Activated T-helper 1 cell treated with anti-CD3 and anti-CD28 coated beads, Interleukin-2, amount 50 U/mL, for 16 hours (primary cell): ENCODE data around the gene SLAIN1.

Experiments
- DNase-seq, 2 donors: peaks; one replicate each; pipeline ENCODE4 v3.0.0-alpha.2; 2020; ENCODE audit warnings: low read depth in 1 of 2, low spot score in 1 of 2

The SLAIN1 gene

DNA sequence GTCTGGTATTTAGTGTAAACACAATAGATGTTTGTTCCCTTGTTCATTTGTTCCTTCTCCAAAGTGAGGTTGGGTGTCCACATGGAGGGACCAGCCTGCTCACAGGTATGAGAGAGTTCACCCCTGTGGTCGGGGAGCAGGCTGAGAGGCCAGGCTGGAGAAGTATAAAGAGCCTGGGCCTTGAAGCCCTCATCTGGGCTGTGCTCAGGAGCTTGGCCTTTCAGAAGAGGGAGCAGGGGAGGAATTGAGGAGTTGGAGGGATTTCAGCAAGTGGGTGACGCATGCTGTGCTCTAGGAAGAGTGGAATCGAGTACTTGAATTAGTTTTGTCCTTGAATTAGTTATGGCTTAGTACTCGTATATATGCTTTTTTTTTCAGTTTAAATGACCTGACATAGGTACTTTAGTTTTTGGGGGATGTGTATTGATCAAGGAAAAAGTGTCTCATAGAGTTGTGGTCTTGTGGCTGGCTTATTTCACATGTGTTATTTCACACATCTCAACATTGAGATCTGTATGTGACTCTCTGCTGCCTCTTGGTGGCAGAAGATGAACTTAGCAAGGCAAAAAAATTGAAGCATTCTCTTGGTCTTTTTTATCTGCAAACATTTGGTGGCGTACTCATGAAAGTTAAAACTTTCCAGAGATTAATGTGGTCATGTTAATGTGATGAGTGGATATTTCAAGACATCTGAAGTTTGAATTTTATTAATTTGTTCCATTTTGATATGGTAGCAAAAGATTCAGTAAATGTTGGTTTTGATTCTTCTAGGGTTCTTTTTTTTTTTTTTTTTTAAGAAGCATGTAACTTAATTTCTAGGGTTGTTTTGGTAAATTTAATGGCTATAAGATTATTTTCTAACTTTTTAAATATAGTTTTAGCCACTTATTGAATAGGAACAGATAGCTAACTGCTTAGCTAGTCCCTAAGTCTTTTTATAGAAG lies 54.3 kb downstream of the SLAIN1 start:
- DNase-seq, result no peak

DNA sequence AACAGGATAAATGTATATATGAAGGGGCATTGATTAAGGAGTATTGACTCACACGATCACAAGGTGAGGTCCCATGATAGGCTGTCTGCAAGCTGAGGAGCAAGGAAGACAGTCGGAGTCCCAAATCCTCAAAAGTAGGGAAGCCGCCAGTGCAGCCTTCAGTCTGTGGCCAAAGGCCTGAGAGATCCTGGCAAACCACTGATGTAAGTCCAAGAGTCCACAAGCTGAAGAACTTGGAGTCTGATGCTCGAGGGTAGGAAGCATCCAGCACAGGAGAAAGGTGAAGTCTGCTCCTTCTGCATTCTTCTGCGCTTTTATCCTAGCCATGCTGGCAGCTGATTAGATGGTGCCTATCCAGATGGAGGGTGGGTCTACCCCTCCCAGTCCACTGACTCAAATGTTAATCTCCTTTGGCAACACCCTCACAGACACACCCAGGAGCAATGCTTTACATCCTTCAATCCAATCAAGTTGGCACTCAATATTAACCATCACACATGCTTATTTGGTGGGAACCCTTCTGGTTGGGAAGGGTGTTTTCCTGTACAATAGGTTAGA lies 55.1 kb downstream of the SLAIN1 start:
- no peak for DNase-seq

DNA sequence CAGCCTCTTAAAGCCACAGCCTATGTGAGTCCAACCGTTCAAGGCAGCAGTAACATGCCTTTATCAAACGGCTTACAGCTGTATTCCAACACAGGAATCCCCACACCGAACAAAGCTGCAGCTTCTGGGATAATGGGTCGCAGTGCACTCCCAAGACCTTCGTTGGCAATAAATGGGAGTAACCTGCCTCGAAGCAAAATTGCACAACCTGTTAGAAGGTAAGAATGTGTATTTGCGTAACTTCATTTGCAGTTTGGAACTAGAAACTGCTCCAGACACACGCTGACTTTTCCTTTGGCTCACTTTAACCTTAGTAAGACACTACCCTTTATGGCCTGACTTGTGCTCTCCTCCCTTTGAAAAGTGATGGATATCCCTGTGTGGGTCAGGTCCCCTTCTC lies 63.4 kb downstream of the SLAIN1 start:
- DNase-seq, result no peak

DNA sequence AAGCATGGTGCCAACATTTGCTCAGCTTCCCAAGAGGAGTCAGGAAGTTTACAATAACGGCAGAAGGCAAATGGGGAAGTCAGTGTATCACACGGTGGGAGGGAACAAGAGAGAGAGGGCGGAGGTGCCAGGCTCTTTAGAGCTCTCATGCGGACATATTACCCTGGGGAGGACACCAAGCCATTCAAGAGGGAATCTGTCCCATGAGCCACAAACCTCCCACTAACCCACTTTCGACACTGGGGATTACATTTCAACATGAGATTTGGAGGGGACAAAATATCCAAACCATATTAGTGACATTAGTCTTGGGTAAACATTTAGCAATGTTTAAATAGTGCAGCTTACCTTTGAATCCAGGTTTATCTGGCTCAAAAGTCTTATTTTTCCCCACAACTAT lies 69.9 kb downstream of the SLAIN1 start:
- no peak for DNase-seq

DNA sequence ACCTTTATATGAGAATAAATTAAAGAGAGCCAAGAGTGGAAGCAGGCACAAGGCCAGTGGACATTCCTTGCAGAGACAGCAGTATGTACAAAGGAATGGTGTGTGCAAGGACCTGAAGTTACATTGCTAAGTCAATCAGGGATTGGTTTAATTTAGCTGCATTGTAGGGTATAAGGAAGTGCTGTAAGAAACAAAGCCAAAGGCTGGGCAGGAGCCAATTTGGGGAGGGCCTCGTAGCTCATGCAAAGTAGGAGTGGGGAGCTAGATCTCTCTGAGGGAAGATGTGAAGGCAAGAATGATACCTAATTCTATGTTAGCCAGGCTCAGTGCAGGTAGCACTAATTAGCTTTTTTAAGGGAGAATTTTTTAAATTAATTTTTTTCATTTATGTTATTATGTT lies 76.7 kb downstream of the SLAIN1 start:
- no peak for DNase-seq

DNA sequence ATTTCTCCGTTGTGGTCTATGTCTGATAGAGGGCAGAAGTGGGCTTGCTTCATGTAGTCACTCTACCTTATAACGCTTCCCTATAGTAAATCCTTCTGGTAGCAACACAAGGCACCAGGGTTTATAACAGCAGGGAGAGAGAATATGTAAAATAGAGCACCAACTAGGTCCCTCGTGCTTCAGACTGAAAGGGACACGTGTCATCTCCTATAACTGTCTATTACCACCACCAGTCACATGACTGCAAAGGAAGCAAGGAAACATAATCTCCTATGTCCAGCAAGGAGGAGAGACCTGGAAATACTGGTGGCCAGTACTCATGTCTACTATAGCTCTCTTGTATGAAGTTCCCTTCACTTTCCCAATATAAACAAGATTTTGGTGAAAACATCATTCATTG lies 79.2 kb downstream of the SLAIN1 start:
- no peak for DNase-seq

DNA sequence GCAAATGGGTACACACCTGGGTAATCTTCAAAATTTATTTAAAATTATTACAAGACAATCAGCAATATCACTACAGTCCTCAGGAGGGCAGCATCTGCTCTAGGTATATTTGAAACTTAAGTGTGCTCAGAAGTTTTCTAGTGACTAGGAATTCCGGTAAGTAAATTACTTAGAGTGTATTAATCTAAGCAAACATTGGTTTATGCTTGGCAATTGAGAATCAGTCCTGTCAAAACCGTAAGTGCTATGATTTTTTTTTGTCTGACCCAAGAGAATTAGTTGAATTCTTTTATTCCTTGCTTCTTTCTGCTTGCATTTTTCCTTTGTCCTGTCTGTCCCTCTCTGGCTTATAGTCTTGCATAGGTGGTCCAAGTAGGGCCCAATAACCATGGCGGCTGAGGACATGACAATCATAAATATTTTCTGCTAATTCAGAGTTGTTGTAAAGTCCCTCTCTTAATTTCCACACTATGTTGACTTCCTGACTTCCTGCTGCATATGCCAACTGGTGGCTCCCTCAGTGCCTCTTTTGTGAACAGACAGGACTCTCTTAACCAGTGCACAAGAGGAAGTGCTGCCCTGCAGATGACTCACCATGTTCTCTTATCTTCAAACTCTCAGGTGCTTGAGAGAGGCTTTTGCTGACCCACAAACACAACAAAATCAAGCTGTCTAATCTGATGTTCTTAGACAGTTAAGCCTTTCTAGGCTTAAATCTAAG lies 82.2 kb downstream of the SLAIN1 start:
- DNase-seq, result no peak

DNA sequence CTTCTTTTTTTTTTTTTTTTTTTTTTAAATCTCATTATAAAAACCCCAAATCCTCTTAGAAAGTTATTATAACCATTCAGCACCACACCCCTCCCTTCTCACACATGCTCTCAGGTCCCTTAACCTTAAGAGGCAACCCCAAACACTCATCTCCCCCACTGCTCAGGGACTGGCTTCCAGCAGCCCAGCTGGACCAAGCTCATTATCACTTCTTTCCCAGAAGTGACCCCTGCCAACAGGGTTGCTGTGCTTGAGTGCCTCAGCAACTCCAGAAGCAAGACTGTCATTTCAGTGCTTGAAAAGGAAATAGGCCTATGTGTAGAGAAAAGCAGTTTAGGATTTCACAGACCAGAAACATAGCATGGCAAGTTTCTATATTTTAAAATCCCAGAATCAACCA lies 84.3 kb downstream of the SLAIN1 start:
- DNase-seq, result no peak

DNA sequence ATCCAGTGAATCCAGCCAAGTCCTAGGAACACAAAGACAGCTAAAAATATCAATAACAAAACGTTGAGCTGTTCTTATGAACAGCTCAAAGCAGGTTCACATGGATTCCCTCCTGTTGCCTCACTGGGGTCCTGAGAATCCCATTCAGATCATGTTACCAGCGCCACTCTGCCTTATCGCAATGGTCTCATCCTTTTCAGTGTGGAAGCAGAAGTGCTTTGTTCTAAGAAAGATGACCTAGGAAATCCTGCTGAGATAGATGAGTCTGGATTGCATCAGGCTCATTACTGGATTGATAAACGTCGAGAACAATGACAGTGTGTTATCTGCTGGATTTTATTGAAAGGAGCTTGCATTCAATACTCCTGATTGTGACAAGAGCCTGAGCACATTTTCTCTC lies 87.0 kb downstream of the SLAIN1 start:
- DNase-seq, result no peak

DNA sequence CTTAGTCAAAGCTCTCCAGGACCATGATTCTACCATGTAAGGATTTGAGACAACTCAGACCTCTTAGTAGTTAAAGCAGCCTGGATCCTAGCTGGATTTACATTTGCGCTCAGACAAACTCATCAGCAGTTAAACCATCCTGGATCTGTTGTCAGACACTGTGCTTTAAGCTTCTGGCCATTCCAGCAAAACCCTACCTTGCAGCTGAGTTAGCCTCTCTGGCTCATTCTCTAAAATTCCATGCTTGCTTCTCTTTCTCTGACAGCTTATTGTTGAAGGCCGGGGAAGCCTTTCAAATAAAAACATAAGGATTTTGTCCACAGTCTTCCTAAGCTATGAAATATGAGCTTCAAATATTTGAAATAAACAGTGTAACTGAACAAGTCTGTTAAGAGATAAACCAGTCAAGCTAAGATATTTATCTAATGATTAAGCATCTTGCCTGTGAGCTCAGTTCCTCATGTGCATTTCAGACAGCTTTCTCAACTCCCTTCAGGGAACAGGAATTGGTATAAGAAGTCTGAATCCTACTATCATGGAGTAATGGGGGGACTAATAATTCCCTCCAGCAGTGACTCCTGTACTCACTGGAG lies 89.3 kb downstream of the SLAIN1 start:
- DNase-seq, result no peak

DNA sequence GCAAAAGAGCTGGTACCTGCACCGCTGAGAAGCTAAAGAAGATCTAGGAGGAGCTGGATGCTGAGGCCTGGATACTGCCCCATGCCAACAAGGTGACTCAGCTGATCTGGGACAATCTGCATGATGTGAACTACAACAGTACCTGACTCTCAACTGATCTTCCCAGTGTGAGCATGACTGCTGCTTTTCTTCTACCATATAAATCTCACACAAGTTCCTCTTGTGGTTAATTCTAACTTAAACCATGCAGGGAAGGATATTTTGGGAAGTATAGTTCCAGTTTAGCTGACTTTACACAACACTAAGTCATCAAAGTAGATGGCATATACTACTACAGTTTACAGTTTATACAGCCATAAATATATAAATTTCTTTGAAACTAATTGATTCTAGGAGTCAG lies 91.9 kb downstream of the SLAIN1 start:
- DNase-seq, result no peak

DNA sequence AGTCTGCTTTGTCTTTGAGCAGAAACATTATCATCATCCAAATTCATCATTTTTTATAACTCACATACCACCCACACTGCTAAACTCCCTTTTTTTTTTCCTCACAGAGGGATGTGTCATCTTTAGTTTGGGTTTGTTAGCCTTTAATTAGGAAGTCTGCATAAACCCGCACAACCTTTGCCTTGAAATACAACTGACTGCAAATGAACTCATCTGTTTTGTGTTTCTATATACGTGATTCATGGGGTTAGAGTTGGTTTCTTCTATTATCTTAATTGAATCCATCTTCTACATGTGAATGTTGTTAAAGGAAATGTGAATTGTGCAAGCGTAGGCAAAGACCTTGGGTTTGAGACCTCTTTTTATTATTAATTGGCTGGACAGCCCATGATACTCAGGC lies 102.7 kb downstream of the SLAIN1 start:
- DNase-seq, result no peak

DNA sequence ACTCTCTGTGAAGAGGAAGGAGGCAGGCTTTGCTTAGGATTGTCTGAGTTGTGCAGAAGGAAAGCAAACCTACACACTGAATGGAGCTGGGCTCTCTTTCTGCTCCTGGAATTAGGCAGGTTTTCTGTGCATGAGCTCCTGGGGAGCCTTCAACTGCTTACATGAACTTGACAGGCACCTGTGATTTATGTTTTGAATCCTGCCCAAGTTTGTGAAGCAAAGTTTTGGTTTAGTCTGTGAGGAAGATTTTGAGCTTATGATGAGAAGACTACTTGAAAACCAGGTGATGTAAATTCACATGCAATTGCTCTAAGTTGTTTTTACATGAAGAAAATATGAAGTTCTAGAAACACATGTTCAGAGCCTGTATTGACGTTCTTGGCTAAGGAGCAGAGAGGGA lies 109.0 kb downstream of the SLAIN1 start:
- no peak for DNase-seq

DNA sequence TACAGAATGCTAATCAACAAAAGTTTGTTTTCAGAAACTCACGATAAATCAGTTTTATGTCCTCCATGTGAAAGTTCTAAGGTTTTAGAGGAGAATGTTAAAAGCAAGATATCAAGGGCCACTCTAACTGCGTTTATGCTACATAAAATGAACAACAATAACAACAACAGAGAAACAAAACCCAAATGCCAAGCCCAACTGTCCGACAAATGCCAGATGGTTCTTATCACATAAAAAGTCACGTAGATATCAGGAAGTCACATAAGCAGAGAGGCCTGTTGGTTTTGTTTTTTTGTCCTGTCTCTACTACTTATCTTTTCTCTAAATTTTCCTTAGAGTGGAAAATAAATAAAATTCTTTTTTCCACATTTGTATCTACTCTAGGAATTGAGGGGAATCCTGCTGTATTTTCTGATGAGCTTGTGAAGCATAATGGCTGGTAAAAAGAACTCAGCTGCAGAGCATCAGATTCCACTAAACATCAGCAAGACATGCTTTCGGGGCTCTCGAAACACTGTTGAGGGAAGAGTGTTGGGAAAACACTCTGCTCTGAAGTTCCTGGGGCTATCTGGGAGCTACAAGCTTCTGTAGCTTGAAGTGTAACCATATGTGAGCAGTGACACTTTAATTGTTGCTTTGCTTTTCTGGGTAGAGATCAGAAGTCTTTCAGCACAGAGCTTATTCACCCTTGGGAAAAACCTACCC lies 110.1 kb downstream of the SLAIN1 start:
- DNase-seq, result no peak

DNA sequence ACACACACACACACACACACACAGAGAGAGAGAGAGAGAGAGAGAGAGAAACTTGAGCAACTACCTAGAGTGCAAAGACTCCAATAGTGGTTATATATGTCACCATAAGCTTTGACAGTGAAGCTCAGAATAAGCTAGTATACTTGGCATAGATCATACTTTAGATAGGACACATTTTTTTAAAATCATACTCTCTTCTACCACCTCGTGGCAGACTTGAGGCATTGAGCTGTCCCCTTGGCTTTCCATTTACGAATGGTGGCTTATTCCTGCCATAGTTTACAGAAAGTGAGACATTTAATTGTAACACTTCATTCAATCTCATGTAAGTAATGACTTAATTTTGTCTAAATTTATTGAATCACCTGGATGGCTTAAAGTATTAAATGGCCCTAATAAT lies 112.9 kb downstream of the SLAIN1 start:
- DNase-seq, result no peak

DNA sequence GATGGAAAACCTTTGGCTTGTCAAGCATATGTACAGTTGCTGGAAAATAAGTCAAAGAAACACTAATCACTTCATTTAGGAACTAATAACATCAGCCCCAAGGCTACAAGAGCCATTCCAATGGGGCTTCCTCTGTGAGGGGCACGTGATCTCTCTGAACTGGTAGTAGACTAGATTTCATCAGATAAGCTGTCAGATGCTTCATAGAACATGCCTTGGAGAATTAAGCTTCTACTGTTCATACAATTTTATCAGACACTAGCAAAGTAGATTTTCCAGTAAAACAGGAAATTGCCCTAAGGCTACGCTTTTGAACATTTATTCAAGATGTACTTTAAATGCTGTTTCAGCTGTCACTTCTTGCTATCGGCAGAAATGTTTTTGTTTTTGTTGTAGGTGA lies 113.4 kb downstream of the SLAIN1 start:
- no peak for DNase-seq

DNA sequence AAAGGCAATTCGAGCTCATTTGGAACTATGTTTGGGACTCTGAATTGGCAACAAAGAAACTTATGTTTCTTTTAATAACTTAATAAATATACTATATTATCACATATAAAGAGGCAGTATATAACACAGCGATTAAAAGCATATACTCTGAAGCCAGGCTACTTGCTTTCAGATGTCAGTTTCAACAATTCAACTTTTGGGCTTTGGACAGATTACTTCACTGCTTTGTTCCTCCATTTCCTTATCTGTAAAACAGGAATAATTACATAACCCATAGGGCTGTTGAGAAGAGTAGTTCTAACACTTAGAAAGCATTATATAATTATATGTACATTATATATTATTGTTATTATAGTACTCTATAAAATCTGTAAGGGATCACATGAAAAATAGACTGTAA lies 113.9 kb downstream of the SLAIN1 start:
- no peak for DNase-seq

DNA sequence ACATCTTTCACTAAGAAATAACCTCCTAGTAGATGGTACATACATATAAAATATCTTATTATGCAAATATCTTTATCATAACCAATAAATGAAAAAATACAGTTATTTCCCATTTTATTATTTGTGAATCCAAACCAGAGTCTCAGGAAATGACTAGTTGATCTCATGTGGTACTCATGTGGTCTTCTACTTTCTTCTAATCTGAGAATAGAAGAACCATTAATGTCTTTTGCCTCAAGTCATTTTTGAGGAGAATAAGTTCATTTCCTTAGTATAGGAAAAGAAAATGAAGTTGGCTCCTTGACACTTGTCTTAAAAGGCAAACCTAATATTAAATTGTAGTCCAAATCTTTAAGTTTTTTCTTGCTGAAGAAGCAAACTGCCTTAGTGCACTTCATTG lies 114.5 kb downstream of the SLAIN1 start:
- no peak for DNase-seq
